ENCODE measurements around the gene FOXC2. TPM values are rescaled to one million over a fixed set of nuclear protein-coding genes. Genes with fewer than 3 reads are reported as not detected.

Gene FOXC2
- polyA plus RNA-seq = 0.96 TPM
- long read RNA-seq, donor 1 = 0 reads
- long read RNA-seq, donor 2 = 0 reads
- long read RNA-seq, donor 3 = 0 reads
- long read RNA-seq, donor 4 = 0 reads
- long read RNA-seq, donor 5, partial matches to known transcripts = 0 of 3 reads
- long read RNA-seq, donor 5, other reads (novel, unspliced or antisense) = 0 of 3 reads
- long read RNA-seq, donor 6, partial matches to known transcripts = 0 of 1 reads
- long read RNA-seq, donor 6, other reads (novel, unspliced or antisense) = 0 of 1 reads
- long read RNA-seq, donor 7, partial matches to known transcripts = 0 of 2 reads
- long read RNA-seq, donor 7, other reads (novel, unspliced or antisense) = 0 of 2 reads
- long read RNA-seq, donor 8 = 0 reads
- long read RNA-seq, donor 9, partial matches to known transcripts = 0 of 1 reads
- long read RNA-seq, donor 9, other reads (novel, unspliced or antisense) = 0 of 1 reads
- long read RNA-seq, donor 10 = 0 reads
- long read RNA-seq, donor 11, partial matches to known transcripts = 0 of 1 reads
- long read RNA-seq, donor 11, other reads (novel, unspliced or antisense) = 0 of 1 reads

DNA sequence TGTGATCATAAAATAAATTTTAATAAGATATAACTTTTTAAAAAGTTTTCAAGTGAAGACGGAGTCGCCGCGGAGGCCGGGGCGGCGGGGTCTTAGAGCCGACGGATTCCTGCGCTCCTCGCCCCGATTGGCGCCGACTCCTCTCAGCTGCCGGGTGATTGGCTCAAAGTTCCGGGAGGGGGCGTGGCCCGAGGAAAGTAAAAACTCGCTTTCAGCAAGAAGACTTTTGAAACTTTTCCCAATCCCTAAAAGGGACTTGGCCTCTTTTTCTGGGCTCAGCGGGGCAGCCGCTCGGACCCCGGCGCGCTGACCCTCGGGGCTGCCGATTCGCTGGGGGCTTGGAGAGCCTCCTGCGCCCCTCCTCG, at the start of gene FOXC2:
Gene FOXC2, plus strand, starts transcription at position 229 of the 365 bp plus-strand sequence. CDS start 507 bp downstream, outside the sequence.
- WGBS (ENCODE audit: insufficient coverage, low lambda C conversion rate) = no CpG with 5 or more reads among the region's 30 CpGs
- peaks cover 2% of the 10 kb centered on the region for H3K4me1 ChIP-seq (ENCODE audit: control insufficient read depth, insufficient read depth, low read length)
- H3K36me3 ChIP-seq (ENCODE audit: control insufficient read depth, insufficient read depth, low read length) = no peaks in the 10 kb centered on the region
- H3K9me3 ChIP-seq (ENCODE audit: control insufficient read depth, low read depth, low read length) = peaks cover 4% of the 10 kb centered on the region
- peak within 1 kb of the TSS; percentile 6 for H3K4me3 ChIP-seq (ENCODE audit: low read length)
- H3K27me3 ChIP-seq (ENCODE audit: control insufficient read depth, insufficient read depth, low read length) = peaks cover 74% of the 10 kb centered on the region
- no peak within 1 kb of the TSS for H3K27ac ChIP-seq (ENCODE audit: low read length)
- DNase-seq = peak; percentile 48 to 62

GRCh38 chr16:86517033-86517432, 49.6 kb upstream of the FOXC2 start:
- no CpG with 5 or more reads among the region's 9 CpGs for WGBS (ENCODE audit: insufficient coverage, low lambda C conversion rate)
- Histone ChIP-seq H3K27me3 (ENCODE audit: control insufficient read depth, insufficient read depth, low read length) (peaks cover 89% of the 10 kb centered on the region), H3K4me1 (ENCODE audit: control insufficient read depth, insufficient read depth, low read length) (peaks cover 8% of the 10 kb centered on the region), H3K9me3 (ENCODE audit: control insufficient read depth, low read depth, low read length) (peaks cover 14% of the 10 kb centered on the region), H3K36me3 (ENCODE audit: control insufficient read depth, insufficient read depth, low read length) (peaks cover 23% of the 10 kb centered on the region), H3K27ac (ENCODE audit: low read length) (peak overlapping the region; percentile 75), H3K4me3 (ENCODE audit: low read length) (peak overlapping the region; percentile 73)
- no peak for DNase-seq

- DNase-seq = peak; percentile 54 to 58
- peaks cover 87% of the 10 kb centered on the region for H3K27me3 ChIP-seq (ENCODE audit: control insufficient read depth, insufficient read depth, low read length)
- H3K4me1 ChIP-seq (ENCODE audit: control insufficient read depth, insufficient read depth, low read length) = peaks cover 8% of the 10 kb centered on the region
- H3K4me3 ChIP-seq (ENCODE audit: low read length) = no peak overlapping the region
- H3K27ac ChIP-seq (ENCODE audit: low read length) = peak overlapping the region; percentile 75
- no CpG with 5 or more reads among the region's 17 CpGs for WGBS (ENCODE audit: insufficient coverage, low lambda C conversion rate)
- peaks cover 23% of the 10 kb centered on the region for H3K36me3 ChIP-seq (ENCODE audit: control insufficient read depth, insufficient read depth, low read length)
- peaks cover 14% of the 10 kb centered on the region for H3K9me3 ChIP-seq (ENCODE audit: control insufficient read depth, low read depth, low read length)
Measured at GRCh38 chr16:86517652-86518258, 48.9 kb upstream of the FOXC2 start.

- no CpG with 5 or more reads among the region's 16 CpGs for WGBS (ENCODE audit: insufficient coverage, low lambda C conversion rate)
- H3K27ac ChIP-seq (ENCODE audit: low read length) = peak overlapping the region; percentile 16
- no peak for DNase-seq
- H3K4me3 ChIP-seq (ENCODE audit: low read length) = no peak overlapping the region
- peaks cover 8% of the 10 kb centered on the region for H3K4me1 ChIP-seq (ENCODE audit: control insufficient read depth, insufficient read depth, low read length)
- H3K27me3 ChIP-seq (ENCODE audit: control insufficient read depth, insufficient read depth, low read length) = peaks cover 83% of the 10 kb centered on the region
- peaks cover 14% of the 10 kb centered on the region for H3K9me3 ChIP-seq (ENCODE audit: control insufficient read depth, low read depth, low read length)
- peaks cover 17% of the 10 kb centered on the region for H3K36me3 ChIP-seq (ENCODE audit: control insufficient read depth, insufficient read depth, low read length)
Measured at GRCh38 chr16:86519007-86519648, 47.5 kb upstream of the FOXC2 start.

GRCh38 chr16:86519649-86520316, 46.8 kb upstream of the FOXC2 start:
- H3K4me3 ChIP-seq (ENCODE audit: low read length) = no peak overlapping the region
- peak; percentile 42 to 53 for DNase-seq
- H3K27me3 ChIP-seq (ENCODE audit: control insufficient read depth, insufficient read depth, low read length) = peaks cover 81% of the 10 kb centered on the region
- no CpG with 5 or more reads among the region's 31 CpGs for WGBS (ENCODE audit: insufficient coverage, low lambda C conversion rate)
- peak overlapping the region; percentile 16 for H3K27ac ChIP-seq (ENCODE audit: low read length)
- H3K9me3 ChIP-seq (ENCODE audit: control insufficient read depth, low read depth, low read length) = peaks cover 14% of the 10 kb centered on the region
- peaks cover 8% of the 10 kb centered on the region for H3K4me1 ChIP-seq (ENCODE audit: control insufficient read depth, insufficient read depth, low read length)
- H3K36me3 ChIP-seq (ENCODE audit: control insufficient read depth, insufficient read depth, low read length) = peaks cover 17% of the 10 kb centered on the region

GRCh38 chr16:86520317-86521210, 46.1 kb upstream of the FOXC2 start:
- no peak overlapping the region for H3K27ac ChIP-seq (ENCODE audit: low read length)
- H3K36me3 ChIP-seq (ENCODE audit: control insufficient read depth, insufficient read depth, low read length) = peaks cover 9% of the 10 kb centered on the region
- H3K4me3 ChIP-seq (ENCODE audit: low read length) = no peak overlapping the region
- H3K27me3 ChIP-seq (ENCODE audit: control insufficient read depth, insufficient read depth, low read length) = peaks cover 73% of the 10 kb centered on the region
- peaks cover 8% of the 10 kb centered on the region for H3K4me1 ChIP-seq (ENCODE audit: control insufficient read depth, insufficient read depth, low read length)
- no peak for DNase-seq
- WGBS (ENCODE audit: insufficient coverage, low lambda C conversion rate) = 19% methylated on average over 3 of the region's 30 CpGs
- H3K9me3 ChIP-seq (ENCODE audit: control insufficient read depth, low read depth, low read length) = peaks cover 11% of the 10 kb centered on the region

DNA sequence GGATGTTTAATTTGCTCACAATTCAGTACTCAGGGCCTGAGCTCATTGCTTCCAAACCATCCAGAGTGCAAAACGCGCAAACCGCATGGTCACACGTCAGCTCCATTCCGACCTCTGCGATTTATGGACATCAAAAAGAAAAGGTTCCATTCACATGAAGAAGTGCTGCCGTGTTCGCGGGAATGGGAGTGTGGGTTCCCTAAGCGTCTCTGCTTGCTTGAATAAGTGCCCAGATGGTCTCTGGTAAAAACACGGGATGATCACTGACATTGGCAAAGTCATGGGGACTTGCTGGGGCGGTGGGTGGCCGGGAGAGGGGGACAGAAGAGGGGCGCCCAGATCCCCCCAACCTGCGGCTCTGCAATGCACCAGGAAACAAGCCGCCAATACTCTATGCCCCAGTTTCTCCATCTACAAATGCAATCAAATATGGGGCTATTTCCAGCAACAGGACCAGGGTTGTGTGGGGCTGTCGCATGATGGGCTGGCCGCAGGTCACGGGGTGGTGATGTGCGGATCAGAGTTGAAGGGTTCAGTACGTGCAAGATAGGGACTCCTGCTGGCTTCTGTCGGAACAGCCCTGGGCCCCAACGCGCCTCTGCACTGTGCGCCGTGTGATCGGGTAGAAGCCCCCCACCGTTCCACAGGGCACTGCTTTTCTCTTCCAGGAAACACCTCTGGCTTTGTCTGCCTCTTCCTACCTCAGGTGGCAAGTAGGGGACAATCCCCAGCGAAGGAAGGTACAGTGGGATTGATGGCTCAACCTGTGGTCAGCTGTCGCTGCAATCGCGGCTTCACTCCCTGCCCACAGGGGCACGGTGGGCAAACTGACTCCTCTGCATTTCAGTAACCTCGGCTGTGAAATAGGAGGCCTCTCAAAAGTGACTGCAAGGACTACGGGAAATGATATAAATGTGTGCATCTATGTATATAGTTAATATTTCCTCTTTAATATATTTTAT, 45.1 kb upstream of the FOXC2 start:
- Histone ChIP-seq H3K27me3 (ENCODE audit: control insufficient read depth, insufficient read depth, low read length) (peaks cover 63% of the 10 kb centered on the region), H3K4me1 (ENCODE audit: control insufficient read depth, insufficient read depth, low read length) (peaks cover 8% of the 10 kb centered on the region), H3K4me3 (ENCODE audit: low read length) (no peak overlapping the region), H3K9me3 (ENCODE audit: control insufficient read depth, low read depth, low read length) (peaks cover 3% of the 10 kb centered on the region), H3K36me3 (ENCODE audit: control insufficient read depth, insufficient read depth, low read length) (peaks cover 6% of the 10 kb centered on the region), H3K27ac (ENCODE audit: low read length) (no peak overlapping the region)
- no peak for DNase-seq
- no CpG with 5 or more reads among the region's 35 CpGs for WGBS (ENCODE audit: insufficient coverage, low lambda C conversion rate)

DNA sequence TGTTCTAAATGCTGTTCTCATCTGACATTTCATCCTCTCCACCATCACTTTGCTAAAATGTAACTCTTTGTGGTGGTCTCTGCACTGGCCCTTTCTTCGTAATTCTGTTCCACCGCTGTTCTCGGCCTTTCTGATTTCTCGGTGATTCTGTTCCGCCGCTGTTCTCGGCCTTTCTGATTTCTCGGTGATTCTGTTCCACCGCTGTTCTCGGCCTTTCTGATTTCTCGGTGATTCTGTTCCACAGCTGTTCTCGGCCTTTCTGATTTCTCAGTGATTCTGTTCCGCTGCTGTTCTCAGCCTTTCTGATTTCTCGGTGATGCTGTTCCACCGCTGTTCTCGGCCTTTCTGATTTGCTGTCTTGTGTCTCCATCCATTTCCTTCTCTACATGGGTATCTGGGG, 44.0 kb upstream of the FOXC2 start:
- Histone ChIP-seq H3K27me3 (ENCODE audit: control insufficient read depth, insufficient read depth, low read length) (peaks cover 52% of the 10 kb centered on the region), H3K27ac (ENCODE audit: low read length) (no peak overlapping the region), H3K4me1 (ENCODE audit: control insufficient read depth, insufficient read depth, low read length) (peaks cover 8% of the 10 kb centered on the region), H3K4me3 (ENCODE audit: low read length) (no peak overlapping the region), H3K36me3 (ENCODE audit: control insufficient read depth, insufficient read depth, low read length) (no peaks in the 10 kb centered on the region), H3K9me3 (ENCODE audit: control insufficient read depth, low read depth, low read length) (no peaks in the 10 kb centered on the region)
- 75% methylated on average over 16 of the region's 16 CpGs for WGBS (ENCODE audit: insufficient coverage, low lambda C conversion rate)
- DNase-seq = no peak
